MM.1S (cell line): ENCODE data around the gene COL25A1.

Experiments used
- DNase-seq: peaks from one replicate; pipeline ENCODE4 v3.0.0-alpha.2; 2015
- H2AFZ ChIP-seq: fragments of 300-600 bp; sonication (generic); 2 replicates; pipeline ENCODE4 v1.6.0; 2016; ENCODE audit warnings: antibody characterized with exemption, low read length
- H3F3A ChIP-seq: fragments of 300-600 bp; sonication (generic); 2 replicates; pipeline ENCODE4 v1.6.1; 2016; ENCODE audit warnings: mild to moderate bottlenecking, antibody characterized with exemption, low read length, moderate library complexity, mixed read lengths; ENCODE audit not compliant: insufficient read depth
- H3K27ac ChIP-seq: fragments of 300-600 bp; sonication (generic); 2 replicates; pipeline ENCODE4 v1.5.1; 2016; ENCODE audit warnings: mild to moderate bottlenecking, low read length
- H3K27me3 ChIP-seq: fragments of 300-600 bp; sonication (generic); replicated peaks from 2 replicates; pipeline ENCODE4 v1.6.0; 2016; ENCODE audit warnings: low read length; ENCODE audit not compliant: insufficient read depth
- H3K36me3 ChIP-seq: fragments of 300-600 bp; sonication (generic); replicated peaks from 2 replicates; pipeline ENCODE4 v1.6.1; 2016; ENCODE audit warnings: mild to moderate bottlenecking, low read length, mixed read lengths; ENCODE audit not compliant: insufficient read depth
- H3K4me1 ChIP-seq: fragments of 300-600 bp; sonication (generic); 2 replicates; pipeline ENCODE4 v1.6.1; 2016; ENCODE audit warnings: low read length, mixed read lengths
- H3K4me2 ChIP-seq: fragments of 300-600 bp; sonication (generic); 2 replicates; pipeline ENCODE4 v1.6.0; 2016; ENCODE audit warnings: low read depth, low read length
- H3K4me3 ChIP-seq: fragments of 300-600 bp; sonication (generic); 2 replicates; pipeline ENCODE4 v1.5.1; 2016; ENCODE audit warnings: low read length, mixed read lengths
- H3K79me2 ChIP-seq: fragments of 300-600 bp; sonication (generic); 2 replicates; pipeline ENCODE4 v1.6.1; 2016; ENCODE audit warnings: mixed run types, low read length, mixed read lengths
- H3K9ac ChIP-seq: fragments of 300-600 bp; sonication (generic); 2 replicates; pipeline ENCODE4 v1.6.1; 2016; ENCODE audit warnings: low read length, mixed read lengths
- H3K9me2 ChIP-seq: fragments of 300-600 bp; sonication (generic); replicated peaks from 2 replicates; pipeline ENCODE4 v1.6.1; 2016; ENCODE audit warnings: mild to moderate bottlenecking, low read length, mixed read lengths; ENCODE audit not compliant: insufficient read depth
- H3K9me3 ChIP-seq: fragments of 300-600 bp; sonication (generic); replicated peaks from 2 replicates; pipeline ENCODE4 v1.6.1; 2016; ENCODE audit warnings: mild to moderate bottlenecking, low read length, mixed read lengths; ENCODE audit not compliant: insufficient read depth
- H4K20me1 ChIP-seq: fragments of 300-600 bp; sonication (generic); 2 replicates; pipeline ENCODE4 v1.6.1; 2016; ENCODE audit warnings: mild to moderate bottlenecking, low read length, moderate library complexity, mixed read lengths; ENCODE audit not compliant: insufficient read depth
- EZH2 ChIP-seq: fragments of 300-600 bp; sonication (generic); optimal IDR thresholded peaks from 2 replicates; pipeline ENCODE3; 2017; ENCODE audit warnings: low read depth, mild to moderate bottlenecking, antibody characterized with exemption, low read length, mixed read lengths
- EZH2phosphoT487 ChIP-seq: fragments of 300-600 bp; sonication (generic); IDR thresholded peaks from 2 replicates; pipeline ENCODE4 v1.6.1; 2018; ENCODE audit warnings: antibody characterized with exemption, low read length
- TF ChIP-seq, protein P1 (sequence below): fragments of 300-600 bp; sonication (generic); IDR thresholded peaks from 2 replicates; pipeline ENCODE4 v1.5.1; 2016; ENCODE audit warnings: antibody characterized with exemption, low read length, mixed read lengths

Gene COL25A1

DNA sequence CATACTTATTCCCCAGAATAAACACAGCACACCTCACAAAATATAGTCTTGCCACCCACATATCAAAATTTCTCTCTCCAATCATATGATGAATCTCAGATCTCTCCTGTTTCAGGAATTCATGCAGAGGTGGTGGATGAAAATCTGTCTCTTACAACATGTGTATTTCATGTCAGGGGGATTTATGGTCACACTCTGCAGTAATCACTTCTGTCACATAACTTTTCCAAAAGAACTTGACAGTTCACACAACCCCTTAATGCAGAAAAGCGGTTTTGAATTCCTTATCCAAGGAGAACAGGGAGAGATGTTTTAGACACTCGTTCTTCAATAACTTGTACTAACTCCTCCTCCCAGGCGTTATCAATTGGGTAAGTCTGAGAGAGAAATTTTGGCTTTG lies 359.1 kb downstream of the COL25A1 start:
- Histone ChIP-seq H3K9ac (no peak overlapping the region), H3K9me3 (no peaks in the 10 kb centered on the region), H3K9me2 (no peaks in the 10 kb centered on the region), H3K27ac (no peak overlapping the region), H4K20me1 (no peaks in the 10 kb centered on the region), H2AFZ (no peak overlapping the region), H3K36me3 (no peaks in the 10 kb centered on the region), H3K27me3 (no peaks in the 10 kb centered on the region), H3K4me1 (peaks cover 8% of the 10 kb centered on the region), H3F3A (no peaks in the 10 kb centered on the region), H3K4me2 (no peak overlapping the region), H3K79me2 (no peaks in the 10 kb centered on the region), H3K4me3 (no peak overlapping the region)
- TF ChIP-seq EZH2phosphoT487 (no peak), EZH2 (no peak)
- no peak for DNase-seq

DNA sequence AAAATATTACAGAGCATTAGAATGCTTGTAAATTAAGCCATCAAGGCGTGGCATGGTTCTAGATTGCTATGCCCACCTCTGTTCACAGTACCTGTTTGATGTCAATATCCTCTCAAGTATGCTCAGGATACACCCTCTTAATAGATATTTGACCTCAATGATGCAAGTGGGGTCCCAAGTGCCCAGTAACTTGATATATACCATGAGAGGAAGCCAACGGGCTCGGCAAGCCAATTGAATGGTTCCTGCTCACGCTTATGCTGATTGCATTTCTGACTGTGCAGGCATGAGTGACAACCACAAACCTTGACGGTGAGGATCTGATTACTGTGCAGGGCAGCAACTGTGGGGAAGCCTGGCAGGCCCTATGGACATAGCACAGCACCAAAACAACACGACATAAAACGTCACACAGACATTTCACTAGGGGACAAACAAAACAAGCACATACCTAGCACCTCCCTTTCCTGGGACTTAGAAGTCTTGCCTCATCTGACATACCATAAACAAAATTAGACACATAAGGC lies 360.5 kb downstream of the COL25A1 start:
- H3K4me1 ChIP-seq, result peaks cover 8% of the 10 kb centered on the region
- no peak overlapping the region for H3K4me3 ChIP-seq
- no peak for DNase-seq
- H3K4me2 ChIP-seq, result no peak overlapping the region
- H3K79me2 ChIP-seq, result no peaks in the 10 kb centered on the region
- H3F3A ChIP-seq, result no peaks in the 10 kb centered on the region
- no peaks in the 10 kb centered on the region for H3K9me2 ChIP-seq
- no peak overlapping the region for H2AFZ ChIP-seq
- H3K9ac ChIP-seq, result no peak overlapping the region
- H3K9me3 ChIP-seq, result no peaks in the 10 kb centered on the region
- H3K27me3 ChIP-seq, result no peaks in the 10 kb centered on the region
- H3K27ac ChIP-seq, result no peak overlapping the region
- TF ChIP-seq, protein P1, sequence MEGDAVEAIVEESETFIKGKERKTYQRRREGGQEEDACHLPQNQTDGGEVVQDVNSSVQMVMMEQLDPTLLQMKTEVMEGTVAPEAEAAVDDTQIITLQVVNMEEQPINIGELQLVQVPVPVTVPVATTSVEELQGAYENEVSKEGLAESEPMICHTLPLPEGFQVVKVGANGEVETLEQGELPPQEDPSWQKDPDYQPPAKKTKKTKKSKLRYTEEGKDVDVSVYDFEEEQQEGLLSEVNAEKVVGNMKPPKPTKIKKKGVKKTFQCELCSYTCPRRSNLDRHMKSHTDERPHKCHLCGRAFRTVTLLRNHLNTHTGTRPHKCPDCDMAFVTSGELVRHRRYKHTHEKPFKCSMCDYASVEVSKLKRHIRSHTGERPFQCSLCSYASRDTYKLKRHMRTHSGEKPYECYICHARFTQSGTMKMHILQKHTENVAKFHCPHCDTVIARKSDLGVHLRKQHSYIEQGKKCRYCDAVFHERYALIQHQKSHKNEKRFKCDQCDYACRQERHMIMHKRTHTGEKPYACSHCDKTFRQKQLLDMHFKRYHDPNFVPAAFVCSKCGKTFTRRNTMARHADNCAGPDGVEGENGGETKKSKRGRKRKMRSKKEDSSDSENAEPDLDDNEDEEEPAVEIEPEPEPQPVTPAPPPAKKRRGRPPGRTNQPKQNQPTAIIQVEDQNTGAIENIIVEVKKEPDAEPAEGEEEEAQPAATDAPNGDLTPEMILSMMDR, result no peak
- TF ChIP-seq EZH2phosphoT487 (no peak), EZH2 (no peak)
- no peaks in the 10 kb centered on the region for H4K20me1 ChIP-seq
- no peaks in the 10 kb centered on the region for H3K36me3 ChIP-seq

DNA sequence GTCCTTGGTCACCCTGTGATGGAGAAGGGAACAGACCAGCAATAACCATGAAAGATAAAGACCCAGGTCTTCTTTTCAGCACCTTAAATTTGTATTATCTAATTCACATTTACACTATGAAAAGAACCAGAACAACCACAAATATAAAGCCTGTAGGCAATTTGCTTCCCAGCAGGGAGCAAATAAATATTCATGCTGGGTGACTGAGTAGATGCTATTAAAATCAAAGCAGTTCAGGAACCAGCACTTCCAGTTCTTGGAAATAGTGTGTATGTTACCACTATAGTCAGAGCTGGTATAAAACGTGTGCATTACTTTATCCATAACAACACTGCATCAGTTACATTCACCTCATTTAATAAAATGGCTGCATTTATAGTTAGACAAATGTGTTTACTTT lies 361.8 kb downstream of the COL25A1 start:
- H3K4me2 ChIP-seq, result no peak overlapping the region
- H3K4me1 ChIP-seq, result peaks cover 8% of the 10 kb centered on the region
- DNase-seq, result no peak
- H3F3A ChIP-seq, result no peaks in the 10 kb centered on the region
- no peak overlapping the region for H3K4me3 ChIP-seq
- H2AFZ ChIP-seq, result no peak overlapping the region
- TF ChIP-seq, protein P1, result no peak
- TF ChIP-seq EZH2 (no peak), EZH2phosphoT487 (no peak)
- no peak overlapping the region for H3K27ac ChIP-seq
- H3K9ac ChIP-seq, result no peak overlapping the region
- H3K9me2 ChIP-seq, result no peaks in the 10 kb centered on the region
- no peaks in the 10 kb centered on the region for H3K27me3 ChIP-seq
- no peaks in the 10 kb centered on the region for H4K20me1 ChIP-seq
- no peaks in the 10 kb centered on the region for H3K79me2 ChIP-seq
- no peaks in the 10 kb centered on the region for H3K36me3 ChIP-seq
- no peaks in the 10 kb centered on the region for H3K9me3 ChIP-seq

DNA sequence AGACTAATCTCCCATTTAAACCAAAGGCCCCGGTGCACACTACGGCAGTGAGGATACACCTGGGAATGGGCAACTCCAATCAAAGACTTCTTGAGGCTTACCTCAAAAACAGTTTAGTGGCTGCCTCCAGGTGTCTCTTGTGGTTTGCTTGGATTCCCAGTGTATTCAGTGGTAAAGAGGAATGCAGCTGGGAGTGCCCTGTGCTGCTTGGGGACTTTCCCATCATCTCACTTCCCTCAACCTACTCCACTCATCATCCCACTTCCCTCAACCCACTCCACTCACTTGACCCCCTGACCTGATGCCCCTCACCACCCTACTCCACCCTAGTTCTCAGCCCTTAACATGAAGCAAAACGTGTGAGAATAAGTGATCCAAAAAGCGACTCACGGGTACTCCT lies 362.3 kb downstream of the COL25A1 start:
- H3K36me3 ChIP-seq, result no peaks in the 10 kb centered on the region
- H3K4me1 ChIP-seq, result peaks cover 8% of the 10 kb centered on the region
- DNase-seq, result peak; percentile 53
- no peaks in the 10 kb centered on the region for H3K9me2 ChIP-seq
- no peaks in the 10 kb centered on the region for H3K9me3 ChIP-seq
- H3K4me3 ChIP-seq, result no peak overlapping the region
- TF ChIP-seq EZH2phosphoT487, result no peak
- no peak for TF ChIP-seq EZH2
- TF ChIP-seq, protein P1, result no peak
- no peak overlapping the region for H2AFZ ChIP-seq
- no peaks in the 10 kb centered on the region for H3K79me2 ChIP-seq
- H3K27me3 ChIP-seq, result no peaks in the 10 kb centered on the region
- H4K20me1 ChIP-seq, result no peaks in the 10 kb centered on the region
- H3K9ac ChIP-seq, result no peak overlapping the region
- H3K4me2 ChIP-seq, result 0 out of 2 replicates have a peak overlapping the region, but pooled peaks have one; percentile 10
- no peak overlapping the region for H3K27ac ChIP-seq
- no peaks in the 10 kb centered on the region for H3F3A ChIP-seq
